ES-I3 (cell line): ENCODE data around the gene CHST11.

Source experiments
- H3K36me3 ChIP-seq: 2 replicates; pipeline ENCODE4 v1.6.1; 2013; ENCODE audit warnings: mild to moderate bottlenecking, low read length, control low read depth, moderate library complexity; ENCODE audit not compliant: insufficient read depth
- H3K4me1 ChIP-seq: 2 replicates; pipeline ENCODE4 v1.6.1; 2013; ENCODE audit warnings: mild to moderate bottlenecking, control low read depth, low read length; ENCODE audit not compliant: insufficient read depth
- H3K9ac ChIP-seq: 2 replicates; pipeline ENCODE4 v1.6.1; 2013; ENCODE audit warnings: low read depth, mild to moderate bottlenecking, low read length, moderate library complexity
- H3K9me3 ChIP-seq: 2 replicates; pipeline ENCODE4 v1.6.1; 2013; ENCODE audit warnings: mild to moderate bottlenecking, low read length, moderate library complexity; ENCODE audit not compliant: control insufficient read depth, insufficient read depth

CHST11 gene

GRCh38 chr12:104638851-104639240 lies 182.1 kb downstream of the CHST11 start:
- Histone ChIP-seq H3K36me3 (0 out of 2 replicates have a peak, but pooled peaks cover 2% of the 10 kb centered on the region), H3K9ac (no peak overlapping the region), H3K9me3 (no peaks in the 10 kb centered on the region), H3K4me1 (no peaks in the 10 kb centered on the region)

DNA sequence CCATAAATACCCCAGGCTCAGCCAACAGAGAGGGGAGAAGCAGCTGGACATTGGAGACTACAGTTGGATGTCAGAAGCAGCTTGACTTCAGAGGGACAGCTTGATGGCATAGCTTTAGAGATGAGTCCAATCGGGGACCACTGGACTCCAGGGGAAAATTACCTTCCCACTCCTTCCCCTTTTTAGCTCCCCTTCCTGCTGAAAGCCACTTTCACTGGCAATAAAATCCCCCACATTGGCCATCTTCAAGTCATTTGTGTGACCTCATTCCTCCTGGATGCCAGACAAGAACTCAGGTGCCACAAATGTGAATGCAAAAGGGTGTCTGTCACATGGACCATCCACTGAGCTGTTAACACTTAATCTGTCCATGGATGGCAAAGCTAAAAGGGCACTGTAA lies 184.2 kb downstream of the CHST11 start:
- no peaks in the 10 kb centered on the region for H3K9me3 ChIP-seq
- H3K4me1 ChIP-seq = no peaks in the 10 kb centered on the region
- no peak overlapping the region for H3K9ac ChIP-seq
- 0 out of 2 replicates have a peak, but pooled peaks cover 2% of the 10 kb centered on the region for H3K36me3 ChIP-seq

DNA sequence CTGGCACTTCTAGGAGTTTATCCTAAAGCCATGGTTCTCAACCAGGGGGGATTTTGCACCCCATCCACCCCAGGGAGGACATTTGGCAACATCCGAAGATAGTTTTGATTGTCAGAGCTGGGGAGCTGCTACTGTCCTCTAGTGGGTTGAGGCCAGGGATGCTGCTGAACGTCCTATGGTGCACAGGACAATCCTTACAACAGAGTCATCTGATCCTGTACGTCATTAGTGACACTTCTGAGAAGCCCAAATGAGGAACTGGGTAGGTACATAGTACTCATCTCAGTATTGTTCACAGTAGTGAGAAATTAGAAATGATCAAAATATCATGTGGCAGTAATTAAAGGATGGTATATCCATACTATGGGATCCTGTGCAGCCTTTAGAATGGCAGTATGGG lies 185.1 kb downstream of the CHST11 start:
- Histone ChIP-seq H3K36me3 (0 out of 2 replicates have a peak, but pooled peaks cover 2% of the 10 kb centered on the region), H3K9ac (no peak overlapping the region), H3K9me3 (no peaks in the 10 kb centered on the region), H3K4me1 (no peaks in the 10 kb centered on the region)

DNA sequence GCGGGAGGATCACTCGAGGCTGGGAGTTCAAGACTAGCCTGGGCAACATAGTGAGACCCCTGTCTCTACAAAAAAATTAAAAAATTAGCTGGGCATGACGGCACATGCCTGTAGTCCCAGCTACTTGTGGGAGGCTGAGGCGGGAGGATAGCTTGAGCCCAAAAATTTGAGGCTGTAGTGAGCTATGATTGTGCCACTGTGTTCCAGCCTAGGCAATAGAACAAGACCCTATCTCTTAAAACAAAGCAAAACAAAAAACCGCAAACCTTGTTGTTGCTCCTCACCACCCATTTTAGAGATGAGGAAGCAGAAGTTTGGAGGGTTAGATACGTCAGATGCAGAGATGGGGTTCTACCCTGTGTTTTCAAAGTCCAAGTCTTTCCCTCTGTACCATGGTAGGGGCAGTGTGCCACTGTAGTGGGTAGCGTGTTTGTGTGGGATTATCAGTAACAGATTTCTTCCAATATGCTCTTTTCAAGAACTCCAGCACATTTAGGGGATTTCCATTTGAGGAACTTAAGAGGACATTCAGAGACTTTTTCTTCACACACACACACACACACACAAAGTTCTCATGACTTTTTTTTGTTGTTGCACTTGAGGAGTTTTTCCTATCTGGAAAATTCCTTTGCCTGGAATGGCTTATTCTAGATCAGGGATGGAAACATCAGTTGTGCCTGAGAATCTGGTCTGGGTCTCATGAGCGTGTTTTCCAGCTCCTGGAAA lies 186.5 kb downstream of the CHST11 start:
- H3K4me1 ChIP-seq = no peaks in the 10 kb centered on the region

DNA sequence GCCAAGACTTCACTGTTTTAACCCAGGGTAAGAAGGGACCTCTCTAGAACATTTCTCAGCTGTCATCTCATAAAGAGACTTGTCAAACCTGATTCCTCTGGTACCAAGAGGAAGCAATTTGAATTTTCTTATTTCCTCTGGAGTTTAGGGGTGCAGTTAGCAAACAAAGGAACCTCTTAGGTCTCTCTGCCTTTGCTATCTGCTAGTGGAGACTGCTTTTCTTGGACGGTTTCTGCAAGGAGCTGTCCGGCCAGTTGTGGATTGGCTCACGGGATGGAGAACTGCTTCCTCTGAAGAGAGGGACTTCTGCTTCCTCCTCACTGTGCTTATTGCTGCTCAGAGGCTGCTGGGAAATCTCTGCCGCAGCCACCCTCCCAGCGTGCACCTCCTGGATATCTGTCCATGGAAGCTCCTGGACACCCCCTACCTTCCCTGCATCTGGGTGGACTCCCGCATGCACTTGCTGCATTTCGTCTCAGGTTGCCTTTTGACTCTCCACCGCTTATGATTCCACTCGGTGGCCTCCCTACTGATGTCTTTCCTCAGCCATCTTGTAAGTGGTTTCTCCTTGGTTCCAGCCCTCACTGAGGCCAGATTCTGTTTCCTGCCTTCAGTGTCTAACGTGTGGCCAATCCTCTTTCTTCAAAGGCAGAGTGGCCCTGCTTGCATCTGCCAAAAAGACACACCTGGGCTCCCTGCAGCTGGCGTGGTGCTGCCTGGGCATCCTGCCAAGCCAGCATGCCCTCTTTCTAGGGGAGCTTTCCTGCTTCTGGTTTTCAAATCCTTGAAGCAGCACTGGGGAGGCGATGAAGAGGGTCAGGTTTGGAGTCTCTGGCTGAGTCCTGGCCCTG lies 187.3 kb downstream of the CHST11 start:
- 0 out of 2 replicates have a peak, but pooled peaks cover 2% of the 10 kb centered on the region for H3K36me3 ChIP-seq
- no peaks in the 10 kb centered on the region for H3K4me1 ChIP-seq
- no peak overlapping the region for H3K9ac ChIP-seq
- H3K9me3 ChIP-seq = no peaks in the 10 kb centered on the region

More for the DNA sequence above, 186.5 kb downstream of the CHST11 start:
- 0 out of 2 replicates have a peak, but pooled peaks cover 2% of the 10 kb centered on the region for H3K36me3 ChIP-seq
- H3K9ac ChIP-seq = no peak overlapping the region
- H3K9me3 ChIP-seq = no peaks in the 10 kb centered on the region

- Histone ChIP-seq H3K36me3 (no peaks in the 10 kb centered on the region), H3K4me1 (peaks cover 8% of the 10 kb centered on the region; the same call in 1 of the 2 replicates), H3K9ac (no peak overlapping the region), H3K9me3 (no peaks in the 10 kb centered on the region)
Measured at GRCh38 chr12:104648756-104649155, 192.0 kb downstream of the CHST11 start.

DNA sequence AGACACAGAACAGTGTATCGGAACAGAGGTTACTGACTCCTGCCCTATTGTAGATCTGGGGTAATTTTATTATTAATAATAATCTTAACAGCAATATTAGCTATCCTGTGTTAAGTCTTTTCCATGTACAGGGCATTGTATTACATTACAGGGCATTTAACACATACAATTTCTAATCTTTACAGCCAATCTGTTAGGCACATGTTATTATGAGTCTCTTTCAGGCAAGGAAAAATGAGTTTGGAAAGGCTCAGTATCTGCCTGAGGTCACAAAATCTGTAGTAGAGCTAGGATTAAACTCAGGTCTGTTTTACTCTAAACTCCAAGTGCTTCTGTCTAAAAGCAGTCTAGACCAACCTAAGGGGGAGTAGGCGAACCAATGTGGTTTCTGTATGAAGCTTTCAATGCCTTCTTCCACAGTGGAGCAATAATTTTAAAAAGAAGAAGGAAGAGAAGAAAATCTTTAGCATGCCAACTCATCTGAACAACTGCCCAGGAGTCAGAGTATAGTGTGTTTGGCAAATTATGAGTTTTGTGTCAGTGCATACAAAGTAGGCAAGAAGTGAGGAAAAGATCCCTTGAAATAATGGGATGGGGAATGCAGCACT lies 192.6 kb downstream of the CHST11 start:
- no peaks in the 10 kb centered on the region for H3K36me3 ChIP-seq
- no peak overlapping the region for H3K9ac ChIP-seq
- no peaks in the 10 kb centered on the region for H3K9me3 ChIP-seq
- peaks cover 8% of the 10 kb centered on the region; the same call in 1 of the 2 replicates for H3K4me1 ChIP-seq

- H3K9me3 ChIP-seq = no peaks in the 10 kb centered on the region
- H3K9ac ChIP-seq = no peak overlapping the region
- peaks cover 13% of the 10 kb centered on the region for H3K4me1 ChIP-seq
- H3K36me3 ChIP-seq = no peaks in the 10 kb centered on the region
Measured at GRCh38 chr12:104649921-104650320, 193.2 kb downstream of the CHST11 start.

DNA sequence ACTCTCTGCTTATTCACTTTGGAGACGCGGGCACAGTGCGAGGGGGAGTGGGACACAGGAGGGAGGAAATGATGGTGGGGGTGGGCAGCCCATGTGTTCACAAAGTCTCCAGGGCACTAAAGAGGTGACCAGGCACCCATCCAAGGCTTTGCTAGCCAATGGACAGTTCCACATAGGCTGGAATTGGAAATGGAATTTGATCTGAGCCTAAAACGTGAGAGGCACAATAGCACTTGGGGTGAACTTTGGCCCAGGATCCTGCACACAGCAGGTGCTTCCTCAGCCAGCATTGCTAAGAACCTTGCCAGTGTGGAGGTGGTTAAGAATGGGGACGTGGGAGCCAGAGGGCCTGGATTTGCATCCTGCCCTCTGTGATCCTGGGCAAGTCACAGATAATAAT lies 193.8 kb downstream of the CHST11 start:
- no peaks in the 10 kb centered on the region for H3K9me3 ChIP-seq
- H3K9ac ChIP-seq = no peak overlapping the region
- H3K4me1 ChIP-seq = peaks cover 18% of the 10 kb centered on the region
- H3K36me3 ChIP-seq = no peaks in the 10 kb centered on the region

DNA sequence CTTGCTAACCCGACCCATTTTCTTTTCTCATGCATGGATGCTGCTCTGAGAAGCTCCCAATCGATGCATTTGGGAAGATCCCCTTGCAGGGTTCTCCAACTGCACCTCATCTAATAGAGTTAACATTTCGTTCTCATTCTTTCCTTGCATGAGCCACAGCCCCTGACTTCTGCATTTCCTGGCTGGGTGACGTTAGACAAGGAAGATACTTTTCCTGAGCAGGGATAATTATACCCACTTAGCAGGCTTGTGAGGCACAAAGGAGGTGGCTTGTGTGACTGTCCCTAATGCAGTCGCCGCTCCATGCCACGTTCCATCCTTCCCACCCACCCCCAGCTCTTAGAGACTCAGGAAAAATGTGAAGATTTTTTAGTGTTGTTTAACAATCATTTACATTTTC lies 195.1 kb downstream of the CHST11 start:
- Histone ChIP-seq H3K9ac (no peak overlapping the region), H3K9me3 (no peaks in the 10 kb centered on the region), H3K36me3 (no peaks in the 10 kb centered on the region), H3K4me1 (peaks cover 28% of the 10 kb centered on the region)

- Histone ChIP-seq H3K36me3 (no peaks in the 10 kb centered on the region), H3K9me3 (no peaks in the 10 kb centered on the region), H3K9ac (no peak overlapping the region), H3K4me1 (peaks cover 30% of the 10 kb centered on the region)
Measured at GRCh38 chr12:104652358-104652757, 195.6 kb downstream of the CHST11 start.

DNA sequence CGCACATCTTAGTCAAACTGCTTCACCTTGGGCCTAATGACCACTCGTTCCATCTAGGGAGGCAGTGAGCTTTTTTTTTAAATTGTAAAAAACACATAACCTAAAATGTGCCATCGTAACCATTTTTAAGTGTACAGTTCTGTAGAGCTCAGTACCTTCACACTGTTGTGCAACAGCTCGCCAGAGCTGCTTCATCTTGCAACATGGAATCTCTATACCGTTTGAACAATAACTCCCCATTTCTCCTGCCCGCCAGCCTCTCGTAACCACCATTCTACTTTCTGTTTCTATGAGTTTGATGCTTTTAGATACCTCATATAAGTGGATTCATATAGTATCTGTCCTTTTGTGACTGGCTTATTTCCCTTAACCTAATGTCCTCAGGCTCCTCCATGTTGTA lies 196.2 kb downstream of the CHST11 start:
- Histone ChIP-seq H3K9me3 (no peaks in the 10 kb centered on the region), H3K9ac (no peak overlapping the region), H3K36me3 (no peaks in the 10 kb centered on the region), H3K4me1 (peaks cover 30% of the 10 kb centered on the region)

GRCh38 chr12:104653730-104654664 lies 197.2 kb downstream of the CHST11 start:
- no peaks in the 10 kb centered on the region for H3K9me3 ChIP-seq
- H3K36me3 ChIP-seq = no peaks in the 10 kb centered on the region
- peaks cover 30% of the 10 kb centered on the region for H3K4me1 ChIP-seq
- H3K9ac ChIP-seq = no peak overlapping the region
